ENCODE data around the gene AMPD2.
A peak's percentile ranks its signal among the peaks of the same experiment; 100 is the strongest.
"Not testable (repeated sequence)": the region's sequence is repeated elsewhere in the genome, so short reads cannot be mapped to it uniquely, and the experiment has no call there.

AMPD2 gene

DNA sequence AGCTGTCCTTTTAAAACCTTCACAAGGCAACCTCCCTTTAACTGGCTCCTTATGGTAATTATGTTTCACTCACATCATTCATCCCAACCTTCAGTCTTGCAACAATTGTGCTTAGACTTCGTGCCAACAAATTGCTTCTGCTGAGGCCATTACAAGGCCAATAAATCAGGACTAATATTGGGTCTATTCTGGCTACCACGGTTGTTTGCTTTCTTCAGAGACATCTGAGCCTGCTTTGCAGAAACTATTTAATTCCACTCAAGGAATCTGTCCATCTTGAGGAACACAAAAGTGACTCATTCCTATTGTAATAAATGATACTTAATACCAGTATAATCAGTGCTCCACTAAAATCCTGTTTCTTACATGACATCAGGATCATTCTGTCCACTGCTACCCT is 33.7 kb downstream of the AMPD2 start:
- DNase-seq, result no peak

- no peak for DNase-seq
These were observed 34.9 kb downstream of the AMPD2 start for GRCh38 chr1:109654519-109654918.

DNA sequence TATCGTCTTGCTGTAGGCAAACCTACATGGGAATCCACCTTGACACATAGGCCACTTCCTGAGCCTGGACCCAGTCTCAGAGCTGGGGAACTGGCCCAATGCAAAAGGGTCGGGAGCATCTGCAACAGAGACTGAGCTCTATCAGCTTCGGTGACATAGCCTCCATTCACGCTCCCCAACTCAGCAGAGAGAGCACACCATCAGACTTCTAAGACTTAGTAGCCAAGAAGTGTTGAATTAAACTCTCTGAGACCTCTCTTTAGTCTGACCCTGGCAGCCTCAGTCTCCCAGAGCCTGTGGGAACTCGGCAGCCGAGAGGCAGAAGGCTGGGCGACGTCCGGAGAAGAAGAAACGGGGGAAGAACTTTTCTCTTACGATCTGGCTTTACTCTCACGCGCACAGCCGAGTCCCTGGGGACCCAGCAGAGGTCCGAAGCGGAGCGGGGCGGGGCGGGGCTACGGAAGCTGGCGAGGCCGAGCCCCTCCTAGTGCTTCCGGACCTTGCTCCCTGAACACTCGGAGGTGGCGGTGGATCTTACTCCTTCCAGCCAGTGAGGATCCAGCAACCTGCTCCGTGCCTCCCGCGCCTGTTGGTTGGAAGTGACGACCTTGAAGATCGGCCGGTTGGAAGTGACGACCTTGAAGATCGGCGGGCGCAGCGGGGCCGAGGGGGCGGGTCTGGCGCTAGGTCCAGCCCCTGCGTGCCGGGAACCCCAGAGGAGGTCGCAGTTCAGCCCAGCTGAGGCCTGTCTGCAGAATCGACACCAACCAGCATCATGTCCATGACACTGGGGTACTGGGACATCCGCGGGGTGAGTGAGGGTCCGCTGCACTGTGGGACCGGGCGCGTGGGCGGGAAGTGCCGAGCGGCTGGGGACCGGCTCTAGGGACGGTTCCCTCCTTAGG is 36.2 kb downstream of the AMPD2 start, which contains the start of gene GSTM4:
GSTM4 (plus strand) TSS at position 485 of the 905 bp plus-strand sequence; CDS start at position 776, 291 bp downstream.
- DNase-seq, result peak; percentile 29

GRCh38 chr1:109657395-109657794 is 37.8 kb downstream of the AMPD2 start:
- DNase-seq, result no peak

DNA sequence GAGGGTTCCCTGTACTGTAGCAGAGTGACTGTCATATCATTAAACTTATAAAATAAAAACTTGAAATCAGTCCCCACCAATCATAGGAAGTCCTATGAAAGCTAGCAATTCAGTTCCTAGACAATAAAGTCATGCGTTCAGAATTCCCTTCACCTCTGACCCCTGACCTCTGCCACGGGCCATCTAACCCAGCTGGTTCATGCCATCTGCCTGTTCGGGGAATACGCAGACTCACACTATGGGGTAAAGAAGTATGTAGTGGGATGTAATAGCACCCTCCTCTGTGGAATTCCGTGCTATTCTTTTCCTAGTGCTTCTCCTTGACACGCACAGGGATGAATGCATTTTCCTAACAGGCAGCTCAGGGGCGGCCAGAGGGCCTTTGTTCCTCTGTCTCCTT is 38.3 kb downstream of the AMPD2 start:
- DNase-seq, result no peak

DNA sequence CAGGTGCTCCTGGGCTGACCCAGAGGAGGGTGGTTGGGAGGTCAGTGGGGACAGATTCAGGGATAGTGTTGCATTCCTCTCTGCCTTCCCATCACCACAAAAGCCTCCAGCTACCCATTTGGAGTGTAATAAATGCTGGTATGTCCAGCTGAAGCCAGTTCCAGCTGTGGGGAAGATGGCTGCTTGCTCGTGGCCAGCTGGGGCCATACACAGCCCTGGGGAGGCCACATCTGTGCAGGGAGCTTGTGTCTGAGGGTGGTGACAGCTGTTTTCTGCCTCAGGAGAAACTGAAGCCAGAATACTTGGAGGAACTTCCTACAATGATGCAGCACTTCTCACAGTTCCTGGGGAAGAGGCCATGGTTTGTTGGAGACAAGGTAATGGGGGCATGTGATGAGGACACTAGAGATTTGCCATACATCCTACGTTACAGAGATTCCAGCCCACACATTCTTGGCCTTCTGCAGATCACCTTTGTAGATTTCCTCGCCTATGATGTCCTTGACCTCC is 39.0 kb downstream of the AMPD2 start:
- no peak for DNase-seq

GRCh38 chr1:109659145-109659544 is 39.5 kb downstream of the AMPD2 start:
- DNase-seq, result no peak

DNA sequence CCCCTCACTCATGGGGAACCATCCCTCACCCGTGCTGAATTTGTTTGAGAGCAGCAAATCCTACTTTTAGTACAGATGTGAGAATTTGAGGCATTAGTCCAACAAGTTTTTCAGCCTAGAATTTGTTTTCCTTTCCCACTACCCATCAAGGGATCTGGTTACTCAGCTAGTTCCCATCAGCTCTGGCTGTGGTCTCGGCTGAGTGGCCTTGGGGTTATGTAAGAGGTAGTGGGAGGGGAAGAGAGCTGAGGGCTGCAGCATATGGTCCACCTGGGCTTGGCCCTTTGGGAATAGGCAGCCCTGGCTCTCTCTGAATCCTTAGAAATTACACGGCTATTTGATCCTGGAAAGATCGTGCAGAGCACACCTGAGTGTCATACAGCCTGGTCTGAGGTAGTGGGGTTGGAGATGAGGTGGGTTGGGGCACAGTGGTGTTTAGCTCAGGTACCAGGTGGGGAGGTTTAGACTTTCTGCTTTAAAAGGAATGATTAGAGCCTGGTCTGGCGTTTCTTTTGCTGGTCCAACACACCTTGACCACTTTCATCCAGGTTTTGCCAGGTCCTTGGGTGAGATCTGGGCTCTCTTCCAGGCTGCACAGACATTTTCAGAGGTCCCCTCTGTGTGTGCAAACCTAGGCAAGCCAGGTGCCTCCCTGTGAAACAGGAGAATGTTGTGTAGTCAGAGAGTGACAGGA is 40.5 kb downstream of the AMPD2 start:
- no peak for DNase-seq

- DNase-seq, result not testable (repeated sequence)
These were observed 41.0 kb downstream of the AMPD2 start for GRCh38 chr1:109660691-109661026.

GRCh38 chr1:109661391-109661790 is 41.8 kb downstream of the AMPD2 start:
- DNase-seq, result no peak

GRCh38 chr1:109664671-109665070 is 45.0 kb downstream of the AMPD2 start:
- DNase-seq, result no peak

GRCh38 chr1:109667452-109668122 is 48.0 kb downstream of the AMPD2 start, which contains the start of gene GSTM2:
Gene GSTM2, plus strand, starts transcription at chr1:109668057. Its CDS starts 59 bp downstream, at chr1:109668116.
- peak; percentile 45 for DNase-seq

DNA sequence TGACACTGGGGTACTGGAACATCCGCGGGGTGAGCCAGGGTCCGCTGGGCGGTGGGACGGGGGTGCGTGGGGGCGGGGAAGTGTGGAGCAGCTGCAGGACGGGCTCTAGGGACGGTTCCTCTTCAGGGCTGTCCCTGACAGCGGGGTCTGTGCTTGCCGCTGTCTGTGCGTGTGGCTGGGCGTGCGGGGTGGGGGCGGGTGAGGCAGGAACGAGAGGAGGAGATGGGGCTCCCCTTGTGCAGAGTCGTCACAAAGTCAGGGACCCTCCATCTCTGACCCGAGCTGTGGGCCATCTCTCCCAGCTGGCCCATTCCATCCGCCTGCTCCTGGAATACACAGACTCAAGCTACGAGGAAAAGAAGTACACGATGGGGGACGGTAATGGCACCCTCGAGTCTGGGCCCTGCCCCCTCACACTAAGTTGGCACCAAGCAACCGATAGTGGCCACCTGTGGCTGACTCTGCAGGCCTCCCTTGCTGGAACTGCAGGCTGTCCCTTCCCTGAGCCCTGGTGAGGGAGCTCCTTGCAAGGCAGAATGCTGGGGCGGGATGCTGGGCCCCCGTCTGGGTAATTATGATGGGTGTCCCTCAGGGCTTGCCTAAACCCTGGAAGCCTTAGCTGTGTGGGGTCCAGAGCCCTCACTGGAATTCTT is 48.6 kb downstream of the AMPD2 start:
- DNase-seq, result no peak

DNA sequence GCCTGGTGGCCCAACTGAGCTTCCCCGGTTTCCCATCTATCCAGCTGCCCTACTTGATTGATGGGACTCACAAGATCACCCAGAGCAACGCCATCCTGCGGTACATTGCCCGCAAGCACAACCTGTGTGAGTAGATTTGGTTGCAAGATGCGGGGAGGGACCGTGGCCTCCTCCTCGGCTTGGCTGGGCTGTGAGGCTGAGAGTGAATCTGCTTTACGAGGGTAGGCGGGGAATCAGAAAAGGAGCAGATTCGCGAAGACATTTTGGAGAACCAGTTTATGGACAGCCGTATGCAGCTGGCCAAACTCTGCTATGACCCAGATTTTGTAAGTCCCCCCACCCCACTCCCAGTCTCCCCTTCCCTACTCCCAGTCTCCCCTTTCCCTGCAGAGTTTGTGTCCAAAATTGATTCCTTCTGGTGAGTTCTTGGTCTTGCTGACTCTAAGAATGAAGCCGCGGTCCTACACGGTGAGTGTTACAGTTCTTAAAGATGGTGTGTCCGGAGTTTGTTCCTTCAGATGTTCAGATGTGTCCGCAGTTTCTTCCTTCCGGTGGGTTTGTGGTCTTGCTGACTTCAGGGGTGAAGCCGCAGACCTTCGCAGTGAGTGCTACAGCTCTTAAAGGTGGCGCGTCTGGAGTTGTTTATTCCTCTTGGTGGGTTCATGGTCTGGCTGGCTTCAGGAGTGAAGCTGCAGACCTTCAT is 49.8 kb downstream of the AMPD2 start:
- no peak for DNase-seq

GRCh38 chr1:109669949-109670302 is 50.3 kb downstream of the AMPD2 start:
- DNase-seq, result not testable (repeated sequence)

DNA sequence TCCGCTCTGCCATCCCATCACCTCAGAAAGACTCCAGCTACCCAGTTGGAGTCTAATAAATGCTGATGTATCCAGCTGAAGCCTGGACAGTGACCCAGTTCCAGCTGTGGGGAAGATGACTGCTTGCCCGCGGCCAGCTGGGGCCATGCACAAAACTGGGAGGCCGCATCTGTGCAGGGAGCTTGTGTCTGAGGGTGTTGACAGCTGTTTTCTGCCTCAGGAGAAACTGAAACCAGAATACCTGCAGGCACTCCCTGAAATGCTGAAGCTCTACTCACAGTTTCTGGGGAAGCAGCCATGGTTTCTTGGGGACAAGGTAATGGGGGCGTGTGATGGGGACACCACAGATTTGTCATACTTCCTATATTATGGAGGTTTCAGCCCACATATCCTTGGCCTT is 51.4 kb downstream of the AMPD2 start:
- no peak for DNase-seq

DNA sequence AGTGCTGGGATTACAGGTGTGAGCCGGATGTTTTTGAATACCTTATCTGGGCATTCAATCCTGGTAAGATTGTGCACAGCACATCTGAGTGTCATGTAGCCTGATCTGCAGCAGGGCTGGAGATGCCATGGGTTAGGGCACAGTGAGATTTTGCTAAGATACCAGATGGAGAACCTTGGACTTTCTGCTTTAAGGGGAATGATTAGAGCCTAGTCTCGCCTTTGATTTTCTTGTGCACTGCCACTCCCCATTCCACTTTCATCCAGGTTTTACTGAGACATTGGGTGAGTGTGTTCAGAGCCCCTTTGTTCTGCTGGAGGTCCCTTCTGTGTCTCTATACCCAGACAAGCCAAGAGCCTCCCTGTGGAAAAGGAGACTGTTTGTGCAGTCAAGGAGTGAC is 54.2 kb downstream of the AMPD2 start:
- DNase-seq, result not testable (repeated sequence)

- not testable (repeated sequence) for DNase-seq
These were observed 57.2 kb downstream of the AMPD2 start for GRCh38 chr1:109676683-109677381.

- DNase-seq, result no peak
These were observed 57.8 kb downstream of the AMPD2 start for GRCh38 chr1:109677459-109677858.

GRCh38 chr1:109678637-109679036 is 59.0 kb downstream of the AMPD2 start:
- DNase-seq, result not testable (repeated sequence)

All from NCI-H1436 treated with DMSO at 0.1 percent for 48 hours (cell line).